ENCODE measurements around the gene MGRN1. TPM values are rescaled to one million over a fixed set of nuclear protein-coding genes. Genes with fewer than 3 reads are reported as not detected.

The MGRN1 gene
- total and polyA plus RNA-seq, 2 of the 13 experiments (the other 11 are each of a cell fraction or from before 2014, with no cell fraction given): 11.9 to 12.6 TPM

- ATAC-seq: no peak
- 88% methylated on average over 6 of the region's 18 CpGs for WGBS (ENCODE audit: low lambda C conversion rate)
- no peaks in the 10 kb centered on the region for H3K4me1 ChIP-seq (ENCODE audit: insufficient read depth, low read length)
- no peak overlapping the region for H3K27ac ChIP-seq (ENCODE audit: extremely low read length, insufficient read depth, low read length)
- H4K20me1 ChIP-seq (ENCODE audit: insufficient read depth, low read length): no peaks in the 10 kb centered on the region
- peaks cover 15 to 37% of the 10 kb centered on the region in 2 experiments; a peak in 4 of 5 replicates for H3K36me3 ChIP-seq (replicated peaks in 1 of 2; ENCODE audit: control insufficient read depth in 1 of 2, insufficient read depth in 2 of 2, low read length in 2 of 2)
- BruUV-seq (replicated peaks): no TSS peak
- H3K27me3 ChIP-seq (ENCODE audit: control insufficient read depth in 1 of 2, insufficient read depth in 2 of 2, low read length in 2 of 2): no peaks in the 10 kb centered on the region
- ChIA-PET POLR2A (no interaction called here), CTCF (ENCODE audit: low intra/inter-chr PET ratio, low total read pairs) (no interaction called here)
- H3K4me2 ChIP-seq (ENCODE audit: low read depth, low read length): no peak overlapping the region
- no peak overlapping the region for H3K4me3 ChIP-seq (replicated peaks in 1 of 3; ENCODE audit: insufficient read depth in 1 of 3, low read depth in 2 of 3, low read length in 3 of 3)
- in situ Hi-C loops (cut with HindIII; ENCODE audit: extremely low pct_ligation_motif_present, low pct_unique_long_range_greater_than_20kb) (no loop called here), intact Hi-C loops (cut with micrococcal nuclease; ENCODE audit: unreplicated experiment) (no loop called here)
- no peak overlapping the region for H3K9ac ChIP-seq (ENCODE audit: insufficient read depth, low read depth, low read length)
- no peak overlapping the region for H2AFZ ChIP-seq (ENCODE audit: low read length)
- no peak for DNase-seq (ENCODE audit: low spot score)
- no peaks in the 10 kb centered on the region for H3K79me2 ChIP-seq (ENCODE audit: insufficient read depth, low read length)
- TF ChIP-seq, protein P1, sequence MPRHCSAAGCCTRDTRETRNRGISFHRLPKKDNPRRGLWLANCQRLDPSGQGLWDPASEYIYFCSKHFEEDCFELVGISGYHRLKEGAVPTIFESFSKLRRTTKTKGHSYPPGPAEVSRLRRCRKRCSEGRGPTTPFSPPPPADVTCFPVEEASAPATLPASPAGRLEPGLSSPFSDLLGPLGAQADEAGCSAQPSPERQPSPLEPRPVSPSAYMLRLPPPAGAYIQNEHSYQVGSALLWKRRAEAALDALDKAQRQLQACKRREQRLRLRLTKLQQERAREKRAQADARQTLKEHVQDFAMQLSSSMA (CRISPR knock-in tag; IDR thresholded peaks at IDR 0.05): no peak
- TF ChIP-seq ZSCAN29 (CRISPR knock-in tag; conservative IDR thresholded peaks at IDR 0.05) (no peak), ZNF251 (CRISPR knock-in tag; IDR thresholded peaks at IDR 0.05) (no peak), ZSCAN12 (CRISPR knock-in tag; IDR thresholded peaks at IDR 0.05) (no peak), ARNT (IDR thresholded peaks at IDR 0.05) (no peak), YY1 (IDR thresholded peaks at IDR 0.05; ENCODE audit: insufficient read depth, insufficient replicate concordance, low read depth, low read length) (no peak), POGZ (CRISPR knock-in tag; IDR thresholded peaks at IDR 0.05) (no peak), ZGPAT (CRISPR knock-in tag; IDR thresholded peaks at IDR 0.05) (no peak), ZNF17 (CRISPR knock-in tag; IDR thresholded peaks at IDR 0.05) (no peak)
- TF ChIP-seq, protein P2, sequence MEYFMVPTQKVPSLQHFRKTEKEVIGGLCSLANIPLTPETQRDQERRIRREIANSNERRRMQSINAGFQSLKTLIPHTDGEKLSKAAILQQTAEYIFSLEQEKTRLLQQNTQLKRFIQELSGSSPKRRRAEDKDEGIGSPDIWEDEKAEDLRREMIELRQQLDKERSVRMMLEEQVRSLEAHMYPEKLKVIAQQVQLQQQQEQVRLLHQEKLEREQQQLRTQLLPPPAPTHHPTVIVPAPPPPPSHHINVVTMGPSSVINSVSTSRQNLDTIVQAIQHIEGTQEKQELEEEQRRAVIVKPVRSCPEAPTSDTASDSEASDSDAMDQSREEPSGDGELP (IDR thresholded peaks at IDR 0.05; ENCODE audit: borderline replicate concordance, low read depth): no peak
- TF ChIP-seq, protein P3, sequence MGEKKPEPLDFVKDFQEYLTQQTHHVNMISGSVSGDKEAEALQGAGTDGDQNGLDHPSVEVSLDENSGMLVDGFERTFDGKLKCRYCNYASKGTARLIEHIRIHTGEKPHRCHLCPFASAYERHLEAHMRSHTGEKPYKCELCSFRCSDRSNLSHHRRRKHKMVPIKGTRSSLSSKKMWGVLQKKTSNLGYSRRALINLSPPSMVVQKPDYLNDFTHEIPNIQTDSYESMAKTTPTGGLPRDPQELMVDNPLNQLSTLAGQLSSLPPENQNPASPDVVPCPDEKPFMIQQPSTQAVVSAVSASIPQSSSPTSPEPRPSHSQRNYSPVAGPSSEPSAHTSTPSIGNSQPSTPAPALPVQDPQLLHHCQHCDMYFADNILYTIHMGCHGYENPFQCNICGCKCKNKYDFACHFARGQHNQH (CRISPR knock-in tag; IDR thresholded peaks at IDR 0.05): no peak
- no peaks in the 10 kb centered on the region for H3K9me3 ChIP-seq (ENCODE audit: low read length)
- no peak for FAIRE-seq
These were observed 89.3 kb downstream of the MGRN1 start for GRCh38 chr16:4713663-4714501.

All from HepG2 (cell line).